ENCODE measurements around the gene ELP5. TPM values are rescaled to one million over a fixed set of nuclear protein-coding genes. Genes with fewer than 3 reads are reported as not detected.

Gene ELP5
- total and polyA plus RNA-seq, 2 experiments from 2014 or later = 38.3 to 41.4 TPM

- peak within 1 kb of the TSS; percentile 97 for H3K27ac Mint-ChIP-seq
- Histone ChIP-seq H3K36me3 (ENCODE audit: insufficient read depth) (peaks cover 19% of the 10 kb centered on the region; the same call in 1 of the 2 replicates), H3K27me3 (ENCODE audit: insufficient read depth) (no peaks in the 10 kb centered on the region), H4K20me1 (replicated peaks; ENCODE audit: insufficient read depth) (peaks cover 5% of the 10 kb centered on the region), H3K9me2 (ENCODE audit: insufficient read depth) (no peaks in the 10 kb centered on the region), H3K4me2 (peak within 1 kb of the TSS; percentile 81), H3K4me3 (peak within 1 kb of the TSS; percentile 78), H3K79me2 (replicated peaks; ENCODE audit: insufficient read depth) (peaks cover 38% of the 10 kb centered on the region), H3K4me1 (ENCODE audit: insufficient read depth) (peaks cover 25% of the 10 kb centered on the region), H3F3A (replicated peaks; ENCODE audit: low read depth) (peaks cover 32% of the 10 kb centered on the region), H2AFZ (peak within 1 kb of the TSS; percentile 84), H3K27ac (ENCODE audit: low read depth) (peak within 1 kb of the TSS; percentile 93)
- H3K4me1 Mint-ChIP-seq = peaks cover 41% of the 10 kb centered on the region
- peak within 1 kb of the TSS; percentile 87 for H3K4me3 Mint-ChIP-seq
- peaks cover 29% of the 10 kb centered on the region for H3K27me3 Mint-ChIP-seq (ENCODE audit: insufficient read depth, low read depth, poor library complexity)
- peaks cover 54% of the 10 kb centered on the region for H3K36me3 Mint-ChIP-seq (ENCODE audit: low read depth)
- H3K9me3 Mint-ChIP-seq = no peaks in the 10 kb centered on the region; the same call in none of the 3 replicates
- DNase-seq (ENCODE audit: low spot score) (peak; percentile 94), ATAC-seq (peak; percentile 10)
- TF ChIP-seq, protein P1, sequence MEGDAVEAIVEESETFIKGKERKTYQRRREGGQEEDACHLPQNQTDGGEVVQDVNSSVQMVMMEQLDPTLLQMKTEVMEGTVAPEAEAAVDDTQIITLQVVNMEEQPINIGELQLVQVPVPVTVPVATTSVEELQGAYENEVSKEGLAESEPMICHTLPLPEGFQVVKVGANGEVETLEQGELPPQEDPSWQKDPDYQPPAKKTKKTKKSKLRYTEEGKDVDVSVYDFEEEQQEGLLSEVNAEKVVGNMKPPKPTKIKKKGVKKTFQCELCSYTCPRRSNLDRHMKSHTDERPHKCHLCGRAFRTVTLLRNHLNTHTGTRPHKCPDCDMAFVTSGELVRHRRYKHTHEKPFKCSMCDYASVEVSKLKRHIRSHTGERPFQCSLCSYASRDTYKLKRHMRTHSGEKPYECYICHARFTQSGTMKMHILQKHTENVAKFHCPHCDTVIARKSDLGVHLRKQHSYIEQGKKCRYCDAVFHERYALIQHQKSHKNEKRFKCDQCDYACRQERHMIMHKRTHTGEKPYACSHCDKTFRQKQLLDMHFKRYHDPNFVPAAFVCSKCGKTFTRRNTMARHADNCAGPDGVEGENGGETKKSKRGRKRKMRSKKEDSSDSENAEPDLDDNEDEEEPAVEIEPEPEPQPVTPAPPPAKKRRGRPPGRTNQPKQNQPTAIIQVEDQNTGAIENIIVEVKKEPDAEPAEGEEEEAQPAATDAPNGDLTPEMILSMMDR (conservative IDR thresholded peaks at IDR 0.05; ENCODE audit: low read depth in 2 of 2) = no peak
- TF ChIP-seq EZH2phosphoT487 (IDR thresholded peaks at IDR 0.05; ENCODE audit: unreplicated experiment) (no peak), POLR2AphosphoS5 (IDR thresholded peaks at IDR 0.05; ENCODE audit: low read depth) (0 out of 2 replicates have a peak, but pooled peaks have one; percentile 17), CREB1 (CRISPR knock-in tag; IDR thresholded peaks at IDR 0.05; ENCODE audit: low read depth) (peak; percentile 73)
- TF ChIP-seq, protein P2, sequence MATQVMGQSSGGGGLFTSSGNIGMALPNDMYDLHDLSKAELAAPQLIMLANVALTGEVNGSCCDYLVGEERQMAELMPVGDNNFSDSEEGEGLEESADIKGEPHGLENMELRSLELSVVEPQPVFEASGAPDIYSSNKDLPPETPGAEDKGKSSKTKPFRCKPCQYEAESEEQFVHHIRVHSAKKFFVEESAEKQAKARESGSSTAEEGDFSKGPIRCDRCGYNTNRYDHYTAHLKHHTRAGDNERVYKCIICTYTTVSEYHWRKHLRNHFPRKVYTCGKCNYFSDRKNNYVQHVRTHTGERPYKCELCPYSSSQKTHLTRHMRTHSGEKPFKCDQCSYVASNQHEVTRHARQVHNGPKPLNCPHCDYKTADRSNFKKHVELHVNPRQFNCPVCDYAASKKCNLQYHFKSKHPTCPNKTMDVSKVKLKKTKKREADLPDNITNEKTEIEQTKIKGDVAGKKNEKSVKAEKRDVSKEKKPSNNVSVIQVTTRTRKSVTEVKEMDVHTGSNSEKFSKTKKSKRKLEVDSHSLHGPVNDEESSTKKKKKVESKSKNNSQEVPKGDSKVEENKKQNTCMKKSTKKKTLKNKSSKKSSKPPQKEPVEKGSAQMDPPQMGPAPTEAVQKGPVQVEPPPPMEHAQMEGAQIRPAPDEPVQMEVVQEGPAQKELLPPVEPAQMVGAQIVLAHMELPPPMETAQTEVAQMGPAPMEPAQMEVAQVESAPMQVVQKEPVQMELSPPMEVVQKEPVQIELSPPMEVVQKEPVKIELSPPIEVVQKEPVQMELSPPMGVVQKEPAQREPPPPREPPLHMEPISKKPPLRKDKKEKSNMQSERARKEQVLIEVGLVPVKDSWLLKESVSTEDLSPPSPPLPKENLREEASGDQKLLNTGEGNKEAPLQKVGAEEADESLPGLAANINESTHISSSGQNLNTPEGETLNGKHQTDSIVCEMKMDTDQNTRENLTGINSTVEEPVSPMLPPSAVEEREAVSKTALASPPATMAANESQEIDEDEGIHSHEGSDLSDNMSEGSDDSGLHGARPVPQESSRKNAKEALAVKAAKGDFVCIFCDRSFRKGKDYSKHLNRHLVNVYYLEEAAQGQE (IDR thresholded peaks at IDR 0.05; ENCODE audit: unreplicated experiment) = no peak
Observed at GRCh38 chr17:7241783-7242716, 10.0 kb upstream of the ELP5 start, which contains the start of gene GABARAP. Gene GABARAP (minus strand): TSS chr17:7242449. CDS start chr17:7242330, 119 bp downstream.

DNA sequence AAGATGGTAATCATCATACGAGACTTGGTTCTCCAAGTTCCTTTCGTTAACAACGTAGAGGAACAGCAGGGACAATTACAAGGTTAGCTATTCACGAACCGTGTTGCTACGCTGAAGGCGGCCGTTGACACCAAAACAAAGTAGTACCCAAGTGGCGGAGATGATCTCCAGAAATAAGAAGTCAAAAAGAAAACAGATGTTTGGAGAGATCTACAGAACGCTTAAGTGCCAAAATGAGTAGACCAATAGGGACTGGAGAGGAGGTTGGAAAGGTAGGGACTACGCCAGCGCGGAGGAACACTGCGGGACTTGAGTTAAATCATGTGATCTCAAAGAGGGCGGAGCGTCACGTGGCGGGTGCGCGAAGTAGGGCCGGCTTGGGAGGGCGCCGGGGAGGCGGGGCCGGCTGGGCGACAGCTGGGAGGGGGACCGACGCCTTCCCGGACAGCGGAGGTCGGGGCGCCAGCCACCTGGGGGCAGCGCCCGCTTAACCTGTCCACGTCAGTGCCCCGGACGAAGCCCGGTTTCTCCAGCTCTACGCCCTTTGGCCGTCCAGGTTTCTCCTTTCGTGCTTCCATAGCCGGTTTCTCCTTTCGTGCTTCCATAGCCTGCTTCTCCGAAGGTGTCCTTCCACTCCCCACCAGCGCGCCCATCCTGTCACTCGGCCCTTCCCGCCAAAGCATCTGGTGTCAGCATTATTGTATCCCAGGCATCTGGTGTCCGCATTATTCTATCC, 9.1 kb upstream of the ELP5 start:
- Histone ChIP-seq H4K20me1 (replicated peaks; ENCODE audit: insufficient read depth) (peaks cover 4% of the 10 kb centered on the region; the same call in 1 of the 2 replicates), H3F3A (replicated peaks; ENCODE audit: low read depth) (peaks cover 27% of the 10 kb centered on the region), H3K27me3 (ENCODE audit: insufficient read depth) (no peaks in the 10 kb centered on the region), H3K36me3 (ENCODE audit: insufficient read depth) (peaks cover 16% of the 10 kb centered on the region; the same call in 1 of the 2 replicates), H3K4me3 (peak overlapping the region; percentile 78), H3K79me2 (replicated peaks; ENCODE audit: insufficient read depth) (peaks cover 38% of the 10 kb centered on the region), H3K27ac (ENCODE audit: low read depth) (peak overlapping the region; percentile 93), H3K4me1 (ENCODE audit: insufficient read depth) (peaks cover 20% of the 10 kb centered on the region), H2AFZ (peak overlapping the region; percentile 84), H3K4me2 (peak overlapping the region; percentile 81), H3K9me2 (ENCODE audit: insufficient read depth) (no peaks in the 10 kb centered on the region)
- Mint-ChIP-seq H3K36me3 (ENCODE audit: low read depth) (peaks cover 50% of the 10 kb centered on the region), H3K9me3 (no peaks in the 10 kb centered on the region; the same call in 1 of the 3 replicates), H3K27ac (peak overlapping the region; percentile 97), H3K4me1 (peaks cover 37% of the 10 kb centered on the region), H3K27me3 (ENCODE audit: insufficient read depth, low read depth, poor library complexity) (peaks cover 24% of the 10 kb centered on the region), H3K4me3 (peak overlapping the region; percentile 87)
- ATAC-seq = peak; percentile 55
- DNase-seq (ENCODE audit: low spot score) = peak; percentile 99
- TF ChIP-seq, protein P1 (conservative IDR thresholded peaks at IDR 0.05; ENCODE audit: low read depth in 2 of 2) = peak in 1 of 2 experiments; percentile 34; a peak in 2 of 4 replicates
- TF ChIP-seq POLR2AphosphoS5 (IDR thresholded peaks at IDR 0.05; ENCODE audit: low read depth) (peak; percentile 83), CREB1 (CRISPR knock-in tag; IDR thresholded peaks at IDR 0.05; ENCODE audit: low read depth) (peak; percentile 85), EZH2 (IDR thresholded peaks at IDR 0.05; ENCODE audit: low read depth, unreplicated experiment) (no peak)
- TF ChIP-seq, protein P2 (IDR thresholded peaks at IDR 0.05; ENCODE audit: unreplicated experiment) = no peak

All from GM23338 (cell line).